ENCODE results near the gene PLA2G12B.
"Not testable (repeated sequence)": the region's sequence is repeated elsewhere in the genome, so short reads cannot be mapped to it uniquely, and the experiment has no call there.

PLA2G12B gene, protein sequence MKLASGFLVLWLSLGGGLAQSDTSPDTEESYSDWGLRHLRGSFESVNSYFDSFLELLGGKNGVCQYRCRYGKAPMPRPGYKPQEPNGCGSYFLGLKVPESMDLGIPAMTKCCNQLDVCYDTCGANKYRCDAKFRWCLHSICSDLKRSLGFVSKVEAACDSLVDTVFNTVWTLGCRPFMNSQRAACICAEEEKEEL

DNA sequence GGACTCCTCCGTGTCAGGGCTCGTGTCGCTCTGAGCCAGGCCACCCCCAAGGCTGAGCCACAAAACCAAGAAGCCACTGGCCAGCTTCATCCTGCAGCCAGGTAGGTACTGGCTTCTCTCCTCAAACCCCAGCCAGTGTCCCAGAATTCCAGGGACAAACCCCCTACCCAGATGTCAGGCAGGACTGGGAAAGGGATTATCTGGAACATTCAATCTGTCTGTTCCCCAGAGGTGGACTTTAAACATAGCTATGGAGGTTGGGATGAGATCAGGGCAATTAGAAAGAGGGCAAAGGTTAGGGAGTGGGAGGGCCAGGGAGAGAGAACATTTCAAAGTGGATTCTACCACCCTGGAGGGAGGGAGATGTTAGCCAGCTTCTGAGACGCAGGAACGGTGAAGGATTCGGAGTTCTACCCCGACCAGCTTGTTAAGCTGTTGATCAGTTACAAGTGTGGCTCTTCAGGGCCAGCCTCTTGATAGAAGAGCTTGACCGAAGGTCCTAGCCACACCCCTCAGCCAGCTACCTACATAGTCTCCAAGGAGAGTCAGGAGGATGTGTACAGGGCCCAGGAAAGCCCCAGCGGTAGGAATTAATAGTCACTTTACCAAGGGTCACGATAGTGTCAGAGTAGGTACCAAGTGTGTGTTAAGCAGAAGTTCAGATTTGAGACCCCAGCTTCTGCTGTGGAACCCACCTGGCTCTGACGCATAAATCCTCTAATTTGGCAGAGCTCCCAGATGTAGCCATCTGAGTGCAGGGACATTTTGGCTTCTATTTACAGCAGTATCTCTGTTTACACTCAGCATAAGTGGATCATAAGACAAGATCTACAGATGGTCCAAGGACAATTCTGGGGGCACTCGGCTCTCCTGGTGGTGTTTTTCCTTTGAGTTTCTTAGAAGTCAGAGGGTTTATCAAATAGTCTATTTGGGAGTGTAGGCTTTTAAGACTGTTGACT, at the start of gene PLA2G12B:
PLA2G12B (minus strand) TSS at position 211 of the 959 bp plus-strand sequence; CDS start at position 90, 121 bp downstream.
- DNase-seq = no peak

DNA sequence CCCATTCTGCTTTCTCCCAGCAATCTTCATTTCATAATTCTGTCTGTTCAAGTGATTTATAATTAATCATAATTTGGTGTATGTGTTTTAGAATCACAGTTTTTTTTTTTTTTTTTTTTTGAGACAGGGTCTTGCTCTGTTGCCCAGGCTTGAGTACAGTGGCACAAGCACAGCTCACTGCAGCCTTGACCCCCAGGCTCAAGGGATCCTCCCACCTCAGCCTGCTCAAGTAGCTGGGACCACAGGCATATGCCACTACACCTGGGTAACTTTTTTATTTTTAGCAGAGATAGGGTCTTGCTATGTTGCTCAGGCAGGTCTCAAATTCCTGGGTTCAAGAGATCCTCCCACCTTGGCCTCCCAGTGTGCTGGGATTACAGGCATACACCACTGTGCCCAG, 49.2 kb upstream of the PLA2G12B start:
- no peak for DNase-seq

DNA sequence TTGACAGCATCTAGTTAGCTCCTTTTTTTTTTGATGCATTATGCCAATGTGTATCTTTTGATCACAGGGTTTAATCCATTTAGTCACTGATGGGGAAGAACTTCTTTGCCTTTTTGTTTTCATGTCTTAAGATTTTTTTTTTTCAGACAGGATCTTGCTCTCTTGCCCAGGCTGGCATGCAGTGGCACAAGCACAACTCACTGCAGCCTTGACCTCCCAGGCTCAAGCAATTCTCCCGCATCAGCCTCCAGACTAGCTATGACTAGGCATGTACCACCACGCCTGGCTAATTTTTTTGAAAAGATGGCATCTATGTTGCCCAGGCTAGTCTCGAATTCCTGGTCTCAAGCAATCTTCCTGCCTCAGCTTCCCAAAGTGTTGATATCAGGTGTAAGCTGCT, 46.4 kb upstream of the PLA2G12B start:
- DNase-seq = no peak

- no peak for DNase-seq
Measured at GRCh38 chr10:72997099-72997498, 42.5 kb upstream of the PLA2G12B start.

DNA sequence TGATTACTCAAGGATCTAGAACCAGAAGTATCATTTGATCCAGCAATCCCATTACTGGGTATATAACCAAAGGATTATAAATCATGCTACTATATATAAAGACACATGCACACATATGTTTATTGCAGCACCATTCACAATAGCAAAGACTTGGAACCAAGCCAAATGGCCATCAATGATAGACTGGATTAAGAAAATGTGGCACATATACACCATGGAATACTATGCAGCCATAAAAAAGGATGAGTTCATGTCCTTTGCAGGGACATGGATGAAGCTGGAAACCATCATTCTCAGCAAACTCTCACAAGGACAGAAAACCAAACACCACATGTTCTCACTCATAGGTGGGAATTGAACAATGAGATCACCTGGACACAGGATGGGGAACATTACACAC, 40.9 kb upstream of the PLA2G12B start:
- not testable (repeated sequence) for DNase-seq

DNA sequence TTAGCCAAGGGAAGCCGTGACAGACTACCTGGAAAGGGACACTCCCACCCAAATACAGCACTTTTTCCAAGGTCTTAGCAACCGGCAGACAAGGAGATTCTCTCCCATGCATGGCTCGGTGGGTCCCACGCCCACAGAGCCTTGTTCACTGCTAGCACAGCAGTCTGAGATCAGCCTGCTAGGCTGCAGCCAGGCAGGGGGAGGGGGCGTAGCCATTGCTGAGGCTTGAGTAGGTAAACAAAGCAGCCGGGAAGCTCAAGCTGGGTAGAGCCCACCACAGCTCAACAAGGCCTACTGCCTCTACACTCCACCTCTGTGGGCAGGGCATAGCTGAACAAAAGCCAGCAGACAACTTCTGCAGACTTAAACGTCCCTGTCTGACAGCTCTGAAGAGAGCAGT, 35.2 kb upstream of the PLA2G12B start:
- not testable (repeated sequence) for DNase-seq

DNA sequence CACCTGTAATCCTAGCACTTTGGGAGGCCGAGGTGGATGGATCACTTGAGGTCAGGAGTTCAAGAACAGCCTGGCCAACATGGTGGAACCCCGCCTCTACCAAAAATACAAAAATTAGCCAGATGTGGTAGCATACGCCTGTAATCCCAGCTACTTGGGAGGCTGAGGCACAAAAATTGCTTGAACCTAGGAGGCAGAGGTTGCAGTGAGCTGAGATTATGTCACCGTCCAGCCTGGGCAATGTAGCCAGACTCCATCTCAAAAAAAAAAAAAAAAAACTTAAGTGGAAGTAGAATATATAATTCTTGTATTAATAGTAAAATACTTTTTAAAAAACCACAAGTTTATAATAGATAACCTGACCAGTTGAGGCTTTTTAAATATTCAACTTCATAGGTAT, 30.0 kb upstream of the PLA2G12B start:
- not testable (repeated sequence) for DNase-seq

DNA sequence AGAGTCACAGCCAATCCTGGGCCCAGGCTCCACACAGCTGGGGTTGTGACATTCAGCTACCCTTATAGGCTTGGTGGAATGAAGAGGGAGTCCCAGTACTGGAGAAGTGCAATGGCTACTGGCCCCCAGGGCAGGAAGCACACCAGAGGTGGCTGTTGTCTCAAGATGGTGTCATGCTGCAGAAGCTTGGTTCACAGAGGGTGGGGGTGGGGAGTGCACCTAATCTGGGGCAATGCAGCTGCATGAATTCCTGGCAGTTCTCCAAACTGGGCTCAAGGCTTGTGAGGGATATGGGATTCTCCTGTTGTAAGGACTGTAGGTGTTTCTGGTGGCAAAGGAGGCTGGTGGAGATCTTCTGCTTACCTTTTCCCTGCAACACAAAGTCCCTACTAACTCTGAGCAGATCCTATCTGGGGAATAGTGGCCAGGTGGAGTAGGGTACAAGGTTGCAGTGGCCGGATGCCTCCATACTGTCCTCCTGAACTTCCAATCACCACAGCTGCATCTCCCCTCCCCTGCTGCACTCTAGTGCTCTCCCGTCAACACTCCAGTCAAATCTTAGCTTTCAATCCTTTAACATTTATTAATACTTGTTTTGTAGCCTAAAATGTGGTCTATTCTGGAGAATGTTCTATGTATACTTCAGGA, 27.4 kb upstream of the PLA2G12B start:
- no peak for DNase-seq

DNA sequence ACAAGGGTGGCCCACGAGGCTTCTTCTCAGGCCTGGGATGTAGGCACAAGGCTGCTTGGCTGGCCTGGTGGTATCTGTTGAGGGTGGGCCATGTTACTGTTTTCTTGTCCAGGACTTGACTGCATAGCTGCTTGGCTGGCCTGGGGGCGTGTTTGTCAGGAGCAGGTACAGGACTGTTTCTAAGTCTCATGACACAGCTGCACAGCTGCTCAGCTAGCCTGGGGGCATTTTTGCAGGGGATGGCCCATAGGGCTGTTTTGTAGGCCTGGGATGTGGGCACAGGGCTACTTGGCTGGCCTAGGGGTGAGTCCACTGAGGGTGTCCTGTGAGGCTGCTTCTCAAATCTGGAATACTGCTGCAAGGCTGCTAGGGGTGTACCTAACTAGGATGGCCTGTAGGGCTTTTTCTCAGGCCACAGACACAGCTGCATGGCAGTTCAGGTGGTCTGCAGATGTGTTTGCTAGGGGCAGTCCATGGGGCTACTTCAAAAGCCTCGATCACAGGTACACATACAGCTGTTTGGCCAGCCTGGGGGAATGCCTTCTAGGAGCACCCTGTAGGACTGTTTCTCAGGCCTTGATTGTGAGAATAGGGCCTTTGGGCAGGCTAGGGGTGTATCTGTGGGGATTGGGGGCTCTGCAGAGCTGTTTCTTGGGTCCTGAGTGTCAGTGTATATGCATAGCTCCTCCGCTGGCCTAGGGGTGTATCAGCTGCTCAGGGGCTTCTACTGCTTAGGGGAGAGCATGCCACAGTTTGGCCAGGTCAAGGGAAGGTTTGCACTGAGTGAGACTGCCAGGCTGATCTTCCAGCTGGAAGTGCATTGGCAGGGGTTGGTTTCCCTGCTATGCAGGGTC, 26.6 kb upstream of the PLA2G12B start:
- no peak for DNase-seq

DNA sequence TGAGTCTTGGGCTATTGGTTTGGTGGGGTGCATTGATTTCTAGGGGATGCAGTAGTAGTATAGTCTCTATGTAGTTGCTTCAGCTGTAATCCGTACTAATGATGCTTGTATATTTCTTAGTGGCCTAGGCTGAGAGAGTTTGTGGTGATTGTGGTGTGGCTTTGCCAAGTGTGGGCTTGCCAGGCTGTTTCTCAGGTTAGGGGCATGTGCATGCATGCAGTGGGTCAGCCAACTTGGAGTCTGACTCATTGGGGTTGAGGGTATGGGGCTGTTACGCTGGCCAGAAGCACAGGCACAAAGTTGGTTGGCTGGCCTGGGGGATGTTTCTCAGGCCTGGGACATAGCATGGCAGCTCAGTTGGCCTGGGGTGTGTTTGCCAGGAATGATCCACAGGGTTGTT, 25.7 kb upstream of the PLA2G12B start:
- no peak for DNase-seq

DNA sequence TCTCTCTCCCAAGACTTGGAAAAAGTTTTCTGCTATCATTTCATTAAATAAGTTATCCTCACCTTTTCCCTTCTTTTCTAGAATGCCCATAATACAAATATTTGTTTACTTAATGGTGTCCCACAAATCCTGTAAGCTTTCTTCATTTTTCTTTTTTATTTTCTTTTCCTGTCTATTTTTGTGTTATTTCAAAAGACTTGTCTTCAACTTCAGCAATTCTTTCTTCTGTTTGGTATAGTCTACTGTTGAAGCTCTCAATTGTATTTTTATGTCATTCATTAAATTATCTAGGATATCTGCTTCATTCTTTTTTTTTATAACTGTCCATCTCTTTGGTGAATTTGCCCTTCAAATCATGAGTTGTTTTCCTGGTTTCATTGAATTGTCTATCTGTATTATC, 25.1 kb upstream of the PLA2G12B start:
- DNase-seq = no peak

- no peak for DNase-seq
Measured at GRCh38 chr10:72976886-72977285, 22.3 kb upstream of the PLA2G12B start.

- DNase-seq = no peak
Measured at GRCh38 chr10:72956001-72956400, 1.4 kb upstream of the PLA2G12B start.

GRCh38 chr10:72954230-72954595, 393 bp downstream of the PLA2G12B start:
- no peak for DNase-seq

DNA sequence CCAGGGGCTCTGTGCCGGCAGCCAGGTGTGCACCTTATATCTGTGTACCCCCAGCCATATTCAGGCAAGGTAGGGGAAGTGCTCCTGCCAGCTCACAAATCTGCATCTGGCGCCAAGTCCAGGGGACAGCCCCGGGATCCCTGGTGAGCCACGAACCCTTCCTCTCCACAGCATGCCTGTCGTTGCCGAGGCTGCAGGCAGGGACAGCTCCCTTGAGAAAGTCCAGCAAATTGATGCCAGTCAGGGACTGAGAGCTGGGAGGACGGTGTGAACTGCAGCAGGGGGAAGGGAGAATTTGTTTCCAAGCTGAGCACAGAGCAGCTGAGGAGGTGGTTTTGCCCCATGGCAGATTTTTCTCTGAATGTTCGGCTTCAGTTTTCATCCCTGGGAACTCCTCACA, 919 bp downstream of the PLA2G12B start:
- DNase-seq = no peak

GRCh38 chr10:72952642-72953158, 1.9 kb downstream of the PLA2G12B start:
- DNase-seq = no peak

- no peak for DNase-seq
Measured at GRCh38 chr10:72952189-72952588, 2.4 kb downstream of the PLA2G12B start.

GRCh38 chr10:72951760-72952159, 2.8 kb downstream of the PLA2G12B start:
- DNase-seq = no peak

DNA sequence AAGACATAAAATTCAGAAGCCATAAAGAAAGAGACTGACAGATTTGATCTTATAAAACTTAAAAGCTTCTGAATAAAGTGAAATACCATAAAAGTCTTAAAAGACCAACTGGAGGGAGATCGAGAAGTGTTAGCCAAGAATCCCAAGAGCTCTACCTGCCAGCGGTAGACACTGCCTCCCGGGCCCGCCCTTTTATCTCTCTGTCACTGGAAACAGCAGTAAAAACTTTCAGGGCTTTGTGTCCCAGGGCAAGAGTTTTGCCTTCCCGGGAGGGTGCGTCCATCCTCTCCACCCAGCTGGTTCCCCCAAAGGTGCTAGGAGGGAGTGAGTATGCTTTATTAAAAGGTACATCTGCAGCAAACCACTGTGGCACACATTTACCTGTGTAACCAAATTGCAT, 5.8 kb downstream of the PLA2G12B start:
- no peak for DNase-seq

DNA sequence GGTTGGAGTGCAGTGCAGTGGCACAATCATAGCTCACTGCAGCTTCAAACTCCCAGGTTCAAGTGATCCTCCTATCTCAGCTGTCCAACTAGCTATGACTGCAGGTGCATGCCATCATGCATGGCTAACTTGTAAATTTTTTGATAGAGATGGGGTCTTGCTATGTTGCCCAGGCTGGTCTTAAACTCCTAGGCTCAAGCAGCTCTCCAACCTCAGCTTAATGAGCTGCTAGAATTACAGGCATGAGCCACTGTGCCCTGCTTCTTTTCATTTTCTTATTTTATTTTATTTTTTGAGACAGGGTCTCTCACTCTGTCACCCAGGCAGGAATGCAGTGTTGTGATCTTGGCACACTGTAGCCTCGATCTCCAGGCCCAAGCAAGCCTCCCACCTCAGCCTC, 7.6 kb downstream of the PLA2G12B start:
- DNase-seq = no peak

GRCh38 chr10:72943498-72944234, 10.9 kb downstream of the PLA2G12B start:
- DNase-seq = no peak

DNA sequence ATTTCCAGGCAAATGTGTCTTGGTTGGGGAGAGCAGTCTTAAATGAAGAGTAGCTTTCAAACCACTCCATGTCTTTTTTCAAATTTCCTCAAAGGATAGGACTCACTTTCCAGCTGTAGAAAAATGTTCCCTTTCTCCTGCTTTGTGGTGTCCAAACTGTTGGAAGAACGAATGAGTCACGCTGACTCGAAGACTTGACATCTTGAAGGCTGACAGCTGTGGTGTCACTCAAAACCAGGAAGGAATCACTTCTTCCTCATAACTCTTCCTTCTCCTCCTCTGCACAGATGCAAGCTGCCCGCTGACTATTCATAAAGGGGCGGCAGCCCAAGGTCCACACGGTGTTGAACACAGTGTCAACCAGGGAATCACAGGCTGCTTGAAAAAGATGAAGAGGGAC, 19.2 kb downstream of the PLA2G12B start:
- DNase-seq = no peak
